Stimulated activated naive CD8-positive, alpha-beta T cell treated with anti-CD3 and anti-CD28 coated beads, Interleukin-15, Interleukin-2, amounts not matched to agents 100 ng/mL and 50 ng/mL, for 24 hours (primary cell): ENCODE data around the gene TMCO2.

Experiments
- H3K27ac Mint-ChIP-seq: one replicate; pipeline ENCODE4 v1.8.0; 2021; ENCODE audit warnings: mild to moderate bottlenecking, mixed read lengths
- H3K27me3 Mint-ChIP-seq: one replicate; pipeline ENCODE4 v1.8.0; 2021; ENCODE audit warnings: mixed read lengths
- H3K36me3 Mint-ChIP-seq: one replicate; pipeline ENCODE4 v1.8.0; 2021; ENCODE audit warnings: low read depth, mixed read lengths
- H3K4me1 Mint-ChIP-seq: one replicate; pipeline ENCODE4 v1.8.0; 2021; ENCODE audit warnings: low read depth, mixed read lengths
- H3K4me3 Mint-ChIP-seq: one replicate; pipeline ENCODE4 v1.8.0; 2021; ENCODE audit warnings: mild to moderate bottlenecking, mixed read lengths
- H3K9me3 Mint-ChIP-seq: one replicate; pipeline ENCODE4 v1.8.0; 2021; ENCODE audit warnings: mixed read lengths

Gene TMCO2

GRCh38 chr1:40245686-40246085, 2.1 kb upstream of the TMCO2 start:
- H3K27me3 Mint-ChIP-seq = no peaks in the 10 kb centered on the region
- H3K4me3 Mint-ChIP-seq = no peak overlapping the region
- H3K4me1 Mint-ChIP-seq = peaks cover 31% of the 10 kb centered on the region
- H3K9me3 Mint-ChIP-seq = no peaks in the 10 kb centered on the region
- H3K36me3 Mint-ChIP-seq = no peaks in the 10 kb centered on the region
- no peak overlapping the region for H3K27ac Mint-ChIP-seq

DNA sequence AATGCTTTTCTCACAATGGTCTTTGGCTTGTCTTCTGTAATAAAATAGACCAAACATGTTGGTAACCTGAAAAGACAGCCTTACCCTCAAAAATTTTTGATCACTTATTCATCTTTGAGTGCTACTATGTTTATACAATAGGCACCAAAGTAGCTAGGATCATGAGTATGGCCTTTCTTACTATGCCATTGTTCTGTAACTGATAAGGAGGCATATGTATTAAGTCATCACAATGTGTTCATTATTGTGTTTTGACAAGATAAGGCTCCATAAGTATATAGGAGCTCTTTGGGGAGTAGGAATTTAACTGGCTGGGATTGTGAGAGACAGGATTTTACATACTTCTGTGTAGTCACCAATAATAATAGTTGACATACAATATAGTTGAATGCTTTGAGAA, 675 bp downstream of the TMCO2 start:
- H3K27me3 Mint-ChIP-seq = no peaks in the 10 kb centered on the region
- peaks cover 10% of the 10 kb centered on the region for H3K4me1 Mint-ChIP-seq
- H3K27ac Mint-ChIP-seq = no peak overlapping the region
- no peaks in the 10 kb centered on the region for H3K9me3 Mint-ChIP-seq
- no peaks in the 10 kb centered on the region for H3K36me3 Mint-ChIP-seq
- no peak overlapping the region for H3K4me3 Mint-ChIP-seq

DNA sequence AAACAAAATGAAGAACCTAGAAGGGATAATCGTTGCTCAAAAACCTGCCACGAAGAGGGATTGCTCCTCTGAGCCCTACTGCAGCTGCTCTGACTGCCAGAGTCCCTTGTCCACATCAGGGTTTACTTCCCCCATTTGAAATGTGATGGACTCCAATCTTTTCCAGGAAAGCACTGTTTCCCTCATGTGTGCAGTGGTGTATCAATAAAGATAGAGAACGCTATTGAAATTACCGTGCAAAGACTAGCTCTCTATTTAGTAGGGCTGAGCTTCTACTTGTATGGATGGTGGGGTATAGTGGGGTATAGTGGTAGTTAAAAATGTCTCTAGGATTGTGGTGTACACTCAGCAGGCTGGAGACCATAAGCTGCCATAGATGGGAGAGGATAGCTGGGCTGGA, 3.7 kb downstream of the TMCO2 start:
- H3K36me3 Mint-ChIP-seq = no peaks in the 10 kb centered on the region
- H3K4me1 Mint-ChIP-seq = peaks cover 9% of the 10 kb centered on the region
- H3K27me3 Mint-ChIP-seq = no peaks in the 10 kb centered on the region
- no peaks in the 10 kb centered on the region for H3K9me3 Mint-ChIP-seq
- H3K4me3 Mint-ChIP-seq = no peak overlapping the region
- H3K27ac Mint-ChIP-seq = no peak overlapping the region

DNA sequence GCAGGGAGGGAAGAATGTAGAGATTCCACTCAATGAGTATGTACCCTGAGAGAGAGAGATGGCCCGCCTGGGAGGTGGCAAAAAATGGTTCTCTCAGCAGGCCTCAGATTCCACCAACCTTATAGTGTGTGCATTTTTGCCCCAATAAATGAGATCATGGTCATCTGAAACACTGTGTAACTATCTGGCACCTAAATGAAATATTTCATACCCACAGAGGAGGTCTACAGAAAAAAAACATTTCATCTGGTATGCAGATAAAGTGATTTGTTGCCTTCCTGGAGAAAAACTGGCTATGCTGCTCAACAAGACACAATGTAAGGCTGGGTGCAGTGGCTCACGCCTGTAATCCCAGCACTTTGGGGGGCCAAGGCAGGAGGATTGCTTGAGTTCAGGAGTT, 4.9 kb downstream of the TMCO2 start:
- no peaks in the 10 kb centered on the region for H3K36me3 Mint-ChIP-seq
- peaks cover 15% of the 10 kb centered on the region for H3K4me1 Mint-ChIP-seq
- no peak overlapping the region for H3K4me3 Mint-ChIP-seq
- H3K27ac Mint-ChIP-seq = no peak overlapping the region
- H3K9me3 Mint-ChIP-seq = no peaks in the 10 kb centered on the region
- no peaks in the 10 kb centered on the region for H3K27me3 Mint-ChIP-seq

DNA sequence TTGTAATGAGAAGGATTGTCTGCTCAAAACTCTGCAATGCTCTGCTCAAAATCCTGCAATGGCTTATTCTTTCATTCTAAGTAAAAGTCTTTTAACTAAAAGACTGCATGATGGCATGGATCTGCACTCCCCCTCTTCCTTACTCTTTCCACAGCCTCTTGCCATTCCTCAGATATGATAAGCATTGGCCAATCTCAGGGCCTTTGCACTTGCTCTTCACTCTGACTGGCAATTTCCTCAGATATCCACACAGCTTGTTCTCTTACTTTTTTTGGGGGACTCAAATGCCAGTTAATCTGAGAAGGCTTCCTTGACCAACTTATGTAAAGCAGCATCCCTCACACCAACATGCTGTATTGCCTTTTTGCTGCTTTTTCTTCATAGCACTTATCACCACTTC, 7.5 kb downstream of the TMCO2 start:
- Mint-ChIP-seq H3K4me1 (peaks cover 28% of the 10 kb centered on the region), H3K27ac (no peak overlapping the region), H3K9me3 (no peaks in the 10 kb centered on the region), H3K27me3 (no peaks in the 10 kb centered on the region), H3K4me3 (no peak overlapping the region), H3K36me3 (peaks cover 11% of the 10 kb centered on the region)

GRCh38 chr1:40256401-40257084, 8.8 kb downstream of the TMCO2 start:
- Mint-ChIP-seq H3K4me1 (peaks cover 41% of the 10 kb centered on the region), H3K27ac (peak overlapping the region; percentile 97), H3K27me3 (no peaks in the 10 kb centered on the region), H3K4me3 (peak overlapping the region; percentile 92), H3K36me3 (peaks cover 24% of the 10 kb centered on the region), H3K9me3 (no peaks in the 10 kb centered on the region)

GRCh38 chr1:40257313-40257687, 9.6 kb downstream of the TMCO2 start:
- peaks cover 31% of the 10 kb centered on the region for H3K36me3 Mint-ChIP-seq
- peak overlapping the region; percentile 97 for H3K27ac Mint-ChIP-seq
- peaks cover 46% of the 10 kb centered on the region for H3K4me1 Mint-ChIP-seq
- no peaks in the 10 kb centered on the region for H3K9me3 Mint-ChIP-seq
- H3K4me3 Mint-ChIP-seq = peak overlapping the region; percentile 92
- H3K27me3 Mint-ChIP-seq = no peaks in the 10 kb centered on the region

DNA sequence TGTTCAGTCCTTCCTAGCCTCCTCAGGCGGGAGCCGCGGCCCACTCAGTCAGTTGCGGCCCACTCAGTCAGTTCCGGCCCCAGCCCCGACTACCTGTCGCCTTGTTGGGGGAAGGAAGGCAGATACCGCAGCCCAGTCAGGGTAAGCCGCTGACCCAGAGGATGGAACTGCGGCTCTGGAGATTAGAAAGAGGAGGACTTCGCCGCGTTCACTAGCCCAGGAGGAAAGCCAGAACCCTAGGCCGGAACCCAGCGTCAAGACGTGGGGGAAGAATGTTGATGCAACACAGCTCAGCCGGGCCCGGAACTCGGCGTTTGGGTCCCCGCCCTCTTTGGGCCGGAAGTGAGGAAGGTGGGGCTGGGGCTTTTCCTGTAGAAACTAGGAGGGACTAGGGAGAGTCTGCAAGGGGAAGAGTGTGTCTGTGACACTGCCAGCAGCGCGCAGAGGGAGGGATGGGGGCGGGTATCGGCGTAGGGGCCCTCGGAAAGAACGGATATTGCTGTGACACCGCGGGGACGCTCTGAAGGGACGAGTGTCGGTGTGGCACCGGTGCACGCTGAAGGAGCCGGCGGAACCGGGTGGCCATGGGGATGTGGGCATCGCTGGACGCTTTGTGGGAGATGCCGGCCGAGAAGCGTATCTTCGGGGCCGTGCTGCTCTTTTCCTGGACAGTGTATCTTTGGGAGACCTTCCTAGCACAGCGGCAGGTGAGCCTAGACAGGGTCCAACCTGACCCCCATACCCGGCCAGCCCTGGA, 10.1 kb downstream of the TMCO2 start, which contains the start of gene ZMPSTE24:
TSS of gene ZMPSTE24 (plus strand) at position 549 of the 757 bp plus-strand sequence. CDS start at position 585, 36 bp downstream.
- H3K4me3 Mint-ChIP-seq = peak within 1 kb of the TSS; percentile 92
- no peaks in the 10 kb centered on the region for H3K9me3 Mint-ChIP-seq
- H3K27me3 Mint-ChIP-seq = no peaks in the 10 kb centered on the region
- peaks cover 37% of the 10 kb centered on the region for H3K36me3 Mint-ChIP-seq
- H3K27ac Mint-ChIP-seq = peak within 1 kb of the TSS; percentile 97
- H3K4me1 Mint-ChIP-seq = peaks cover 50% of the 10 kb centered on the region

GRCh38 chr1:40258445-40258769, 10.7 kb downstream of the TMCO2 start:
- peaks cover 42% of the 10 kb centered on the region for H3K36me3 Mint-ChIP-seq
- H3K27me3 Mint-ChIP-seq = no peaks in the 10 kb centered on the region
- H3K9me3 Mint-ChIP-seq = no peaks in the 10 kb centered on the region
- peaks cover 56% of the 10 kb centered on the region for H3K4me1 Mint-ChIP-seq
- peak overlapping the region; percentile 97 for H3K27ac Mint-ChIP-seq
- peak overlapping the region; percentile 92 for H3K4me3 Mint-ChIP-seq

DNA sequence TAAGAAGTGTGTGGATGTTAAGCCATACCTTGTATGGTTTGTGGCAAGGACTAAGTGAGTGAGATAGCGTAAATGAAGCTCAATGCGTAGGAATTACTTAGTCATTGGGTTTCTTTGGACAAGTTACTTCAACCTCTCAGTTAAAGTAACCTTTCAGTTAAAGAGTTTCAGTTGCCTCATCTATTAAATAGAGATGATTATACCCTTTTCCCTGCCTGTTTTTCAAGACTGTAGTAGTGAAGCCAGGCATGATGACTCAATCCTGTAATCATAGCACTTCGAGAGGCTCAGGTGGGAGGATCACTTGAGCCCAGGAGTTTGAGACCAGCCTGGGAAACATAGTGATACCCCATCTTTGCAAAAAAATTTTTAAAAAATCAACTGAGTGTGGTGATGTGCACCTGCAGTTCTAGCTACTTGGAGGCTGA, 16.6 kb downstream of the TMCO2 start:
- no peaks in the 10 kb centered on the region for H3K9me3 Mint-ChIP-seq
- H3K36me3 Mint-ChIP-seq = peaks cover 76% of the 10 kb centered on the region
- peak overlapping the region; percentile 86 for H3K27ac Mint-ChIP-seq
- H3K4me1 Mint-ChIP-seq = peaks cover 70% of the 10 kb centered on the region
- H3K4me3 Mint-ChIP-seq = no peak overlapping the region
- no peaks in the 10 kb centered on the region for H3K27me3 Mint-ChIP-seq

GRCh38 chr1:40265298-40265697, 17.6 kb downstream of the TMCO2 start:
- H3K27me3 Mint-ChIP-seq = no peaks in the 10 kb centered on the region
- no peak overlapping the region for H3K4me3 Mint-ChIP-seq
- no peak overlapping the region for H3K27ac Mint-ChIP-seq
- no peaks in the 10 kb centered on the region for H3K9me3 Mint-ChIP-seq
- H3K4me1 Mint-ChIP-seq = peaks cover 68% of the 10 kb centered on the region
- peaks cover 76% of the 10 kb centered on the region for H3K36me3 Mint-ChIP-seq

- Mint-ChIP-seq H3K9me3 (no peaks in the 10 kb centered on the region), H3K36me3 (peaks cover 76% of the 10 kb centered on the region), H3K27ac (peak overlapping the region; percentile 40), H3K27me3 (no peaks in the 10 kb centered on the region), H3K4me1 (peaks cover 68% of the 10 kb centered on the region), H3K4me3 (no peak overlapping the region)
These were observed 18.2 kb downstream of the TMCO2 start for GRCh38 chr1:40265919-40266318.

- Mint-ChIP-seq H3K4me1 (peaks cover 62% of the 10 kb centered on the region), H3K27ac (no peak overlapping the region), H3K36me3 (peaks cover 76% of the 10 kb centered on the region), H3K9me3 (no peaks in the 10 kb centered on the region), H3K4me3 (no peak overlapping the region), H3K27me3 (no peaks in the 10 kb centered on the region)
These were observed 19.2 kb downstream of the TMCO2 start for GRCh38 chr1:40266786-40267535.

GRCh38 chr1:40267767-40268187, 20.0 kb downstream of the TMCO2 start:
- Mint-ChIP-seq H3K27me3 (no peaks in the 10 kb centered on the region), H3K9me3 (no peaks in the 10 kb centered on the region), H3K4me1 (peaks cover 63% of the 10 kb centered on the region), H3K4me3 (no peak overlapping the region), H3K36me3 (peaks cover 76% of the 10 kb centered on the region), H3K27ac (no peak overlapping the region)

- Mint-ChIP-seq H3K4me3 (no peak overlapping the region), H3K27ac (no peak overlapping the region), H3K36me3 (peaks cover 76% of the 10 kb centered on the region), H3K27me3 (no peaks in the 10 kb centered on the region), H3K9me3 (no peaks in the 10 kb centered on the region), H3K4me1 (peaks cover 59% of the 10 kb centered on the region)
These were observed 20.5 kb downstream of the TMCO2 start for GRCh38 chr1:40268211-40268610.
